ENCODE results near the gene FAXC.

DNA sequence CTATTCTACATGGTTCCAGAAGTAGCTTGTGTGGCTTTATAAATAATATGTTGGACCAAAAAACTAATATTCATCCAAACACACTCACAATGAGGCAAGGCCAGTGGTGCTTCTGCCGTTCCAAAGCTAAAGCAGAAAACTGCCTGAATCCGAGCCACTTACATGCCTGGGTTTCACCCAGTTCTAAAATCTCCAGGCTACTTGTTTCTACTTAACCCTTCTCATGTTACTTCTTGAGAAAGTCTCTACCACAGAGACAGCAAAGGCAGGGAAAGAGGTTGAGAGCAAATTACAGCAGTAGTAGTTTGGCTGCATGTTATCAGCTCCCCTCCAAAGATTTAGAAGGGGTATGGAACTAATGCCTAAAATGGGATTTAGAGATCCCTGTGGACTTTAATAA is 62.0 kb downstream of the FAXC start:
- no peak for TF ChIP-seq POLR2A (IDR thresholded peaks at IDR 0.05)
- TF ChIP-seq, protein P1, sequence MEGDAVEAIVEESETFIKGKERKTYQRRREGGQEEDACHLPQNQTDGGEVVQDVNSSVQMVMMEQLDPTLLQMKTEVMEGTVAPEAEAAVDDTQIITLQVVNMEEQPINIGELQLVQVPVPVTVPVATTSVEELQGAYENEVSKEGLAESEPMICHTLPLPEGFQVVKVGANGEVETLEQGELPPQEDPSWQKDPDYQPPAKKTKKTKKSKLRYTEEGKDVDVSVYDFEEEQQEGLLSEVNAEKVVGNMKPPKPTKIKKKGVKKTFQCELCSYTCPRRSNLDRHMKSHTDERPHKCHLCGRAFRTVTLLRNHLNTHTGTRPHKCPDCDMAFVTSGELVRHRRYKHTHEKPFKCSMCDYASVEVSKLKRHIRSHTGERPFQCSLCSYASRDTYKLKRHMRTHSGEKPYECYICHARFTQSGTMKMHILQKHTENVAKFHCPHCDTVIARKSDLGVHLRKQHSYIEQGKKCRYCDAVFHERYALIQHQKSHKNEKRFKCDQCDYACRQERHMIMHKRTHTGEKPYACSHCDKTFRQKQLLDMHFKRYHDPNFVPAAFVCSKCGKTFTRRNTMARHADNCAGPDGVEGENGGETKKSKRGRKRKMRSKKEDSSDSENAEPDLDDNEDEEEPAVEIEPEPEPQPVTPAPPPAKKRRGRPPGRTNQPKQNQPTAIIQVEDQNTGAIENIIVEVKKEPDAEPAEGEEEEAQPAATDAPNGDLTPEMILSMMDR (IDR thresholded peaks at IDR 0.05 in 4 of 5, conservative IDR thresholded peaks at IDR 0.05 in 1 of 5), result no peak
